GM21381 (cell line): ENCODE measurements around the gene SSR1.
"Not testable (repeated sequence)": the region's sequence is repeated elsewhere in the genome, so short reads cannot be mapped to it uniquely, and the experiment has no call there.

Source experiments
- ATAC-seq: cut with Tn5 transposase; IDR thresholded peaks from one replicate; pipeline ENCODE4 v1.9.1; 2021; ENCODE audit warnings: mild to moderate bottlenecking, moderate library complexity; ENCODE audit not compliant: unreplicated experiment

SSR1 gene

GRCh38 chr6:7319406-7319805, 6.4 kb upstream of the SSR1 start:
- not testable (repeated sequence) for ATAC-seq

GRCh38 chr6:7317538-7317937, 4.5 kb upstream of the SSR1 start:
- no peak for ATAC-seq

- ATAC-seq = no peak
Measured at GRCh38 chr6:7316658-7317533, 3.9 kb upstream of the SSR1 start.

GRCh38 chr6:7315948-7316365, 3.0 kb upstream of the SSR1 start:
- ATAC-seq = no peak

- ATAC-seq = not testable (repeated sequence)
Measured at GRCh38 chr6:7315087-7315947, 2.3 kb upstream of the SSR1 start.

GRCh38 chr6:7314414-7314813, 1.4 kb upstream of the SSR1 start:
- no peak for ATAC-seq

GRCh38 chr6:7313505-7314165, 636 bp upstream of the SSR1 start:
- no peak for ATAC-seq

- ATAC-seq = no peak
Measured at GRCh38 chr6:7311917-7312615, 933 bp downstream of the SSR1 start.

- ATAC-seq = no peak
Measured at GRCh38 chr6:7311176-7311575, 1.8 kb downstream of the SSR1 start.

- no peak for ATAC-seq
Measured at GRCh38 chr6:7309050-7309449, 3.9 kb downstream of the SSR1 start.

GRCh38 chr6:7307533-7307932, 5.5 kb downstream of the SSR1 start:
- ATAC-seq = no peak

GRCh38 chr6:7304821-7305220, 8.2 kb downstream of the SSR1 start:
- no peak for ATAC-seq

- no peak for ATAC-seq
Measured at GRCh38 chr6:7301702-7302101, 11.3 kb downstream of the SSR1 start.

- no peak for ATAC-seq
Measured at GRCh38 chr6:7300926-7301325, 12.1 kb downstream of the SSR1 start.

- no peak for ATAC-seq
Measured at GRCh38 chr6:7298113-7298512, 14.9 kb downstream of the SSR1 start.

- ATAC-seq = no peak
Measured at GRCh38 chr6:7296602-7297001, 16.4 kb downstream of the SSR1 start.

- no peak for ATAC-seq
Measured at GRCh38 chr6:7295916-7296315, 17.1 kb downstream of the SSR1 start.

- no peak for ATAC-seq
Measured at GRCh38 chr6:7292596-7293255, 20.3 kb downstream of the SSR1 start.

GRCh38 chr6:7290079-7290478, 22.9 kb downstream of the SSR1 start:
- ATAC-seq = no peak

GRCh38 chr6:7285416-7285815, 27.6 kb downstream of the SSR1 start:
- no peak for ATAC-seq
